CD8-positive, alpha-beta memory T cell (primary cell): Measurements from ENCODE around the gene LLCFC1. TPM values are rescaled to one million over a fixed set of nuclear protein-coding genes. Genes with fewer than 3 reads are reported as not detected.

ENCODE experiments used
- CTCF ChIA-PET: fragments of 350-600 bp; sonication (Branson Sonifier 250); formaldehyde crosslinking; loops from one replicate; lab custom pipeline; 2021; ENCODE audit warnings: antibody characterized with exemption; lab: Charles Lee
- POLR2A ChIA-PET: fragments of 350-600 bp; sonication (Branson Sonifier 250); formaldehyde crosslinking; loops from one replicate; lab custom pipeline; 2021; ENCODE audit warnings: antibody characterized with exemption; lab: Charles Lee
- DNase-seq, 5 donors: peaks; one replicate each; pipeline versions ENCODE4 v3.0.0 to v3.0.0-alpha.2; 2020 to 2022; ENCODE audit warnings: mixed read lengths in 1 of 5
- H3K27ac ChIP-seq: one replicate; pipeline ENCODE4 v1.7.0; 2013; ENCODE audit warnings: low read depth, mild to moderate bottlenecking, low read length, moderate library complexity
- H3K27me3 ChIP-seq: 2 replicates; pipeline ENCODE4 v1.7.0; 2013; ENCODE audit warnings: low read length, mild to moderate bottlenecking; ENCODE audit not compliant: insufficient read depth, poor library complexity, severe bottlenecking
- H3K36me3 ChIP-seq: 2 replicates; pipeline ENCODE4 v1.7.0; 2013; ENCODE audit warnings: mild to moderate bottlenecking, low read length, moderate library complexity; ENCODE audit not compliant: insufficient read depth
- H3K4me1 ChIP-seq: 2 replicates; pipeline ENCODE4 v1.7.0; 2013; ENCODE audit warnings: mild to moderate bottlenecking, low read length, moderate library complexity; ENCODE audit not compliant: insufficient read depth
- H3K4me3 ChIP-seq: 2 replicates; pipeline ENCODE4 v1.7.0; 2013; ENCODE audit warnings: mild to moderate bottlenecking, low read length
- H3K9me3 ChIP-seq: 2 replicates; pipeline ENCODE4 v1.7.0; 2013; ENCODE audit warnings: mild to moderate bottlenecking, low read length
- H3K27ac Mint-ChIP-seq, 8 donors: one replicate each; pipeline ENCODE4 v1.8.0; 2020 to 2021; ENCODE audit warnings: mixed read lengths in 8 of 8, mild to moderate bottlenecking in 6 of 8, inconsistent platforms in 3 of 8, moderate library complexity in 3 of 8
- H3K27me3 Mint-ChIP-seq, 2 donors: one replicate each; pipeline ENCODE4 v1.8.0; 2020 to 2021; ENCODE audit warnings: mixed read lengths in 2 of 2, mild to moderate bottlenecking in 1 of 2, moderate library complexity in 1 of 2
- H3K36me3 Mint-ChIP-seq, 3 donors: one replicate each; pipeline ENCODE4 v1.8.0; 2020 to 2021; ENCODE audit warnings: mixed read lengths in 3 of 3, inconsistent platforms in 1 of 3, mild to moderate bottlenecking in 1 of 3
- H3K4me1 Mint-ChIP-seq, 3 donors: one replicate each; pipeline ENCODE4 v1.8.0; 2020 to 2021; ENCODE audit warnings: mixed read lengths in 3 of 3, inconsistent platforms in 1 of 3, mild to moderate bottlenecking in 1 of 3
- H3K4me3 Mint-ChIP-seq, 7 donors: one replicate each; pipeline ENCODE4 v1.8.0; 2020 to 2021; ENCODE audit warnings: mixed read lengths in 7 of 7, mild to moderate bottlenecking in 6 of 7, moderate library complexity in 4 of 7, inconsistent platforms in 2 of 7
- H3K9me3 Mint-ChIP-seq, 5 donors: one replicate each; pipeline ENCODE4 v1.8.0; 2020 to 2022; ENCODE audit warnings: mixed read lengths in 5 of 5, mild to moderate bottlenecking in 3 of 5, moderate library complexity in 2 of 5, inconsistent platforms in 1 of 5
- polyA plus RNA-seq: library from polyadenylated mRNA; unstranded; fragments of 300-500 nt; fragmentation: Illumina TruSeq; gene quantifications from one replicate; pipeline ENCODE4 v1.2.3, GENCODE V29; 2021
- total RNA-seq, 2 experiments: library from RNA; stranded (reverse); gene quantifications; one replicate each; pipeline ENCODE4 v1.2.3, GENCODE V29; 2021

Gene LLCFC1
- total and polyA plus RNA-seq, 3 experiments from 2014 or later, result not detected

- no peak for DNase-seq
- no peaks in the 10 kb centered on the region for H3K9me3 Mint-ChIP-seq
- no peak overlapping the region for H3K27ac Mint-ChIP-seq
- H3K36me3 ChIP-seq, result no peaks in the 10 kb centered on the region
- H3K27me3 Mint-ChIP-seq, result peaks cover 0 to 12% of the 10 kb centered on the region in 2 donors
- H3K27ac ChIP-seq, result no peak overlapping the region
- H3K9me3 ChIP-seq, result no peaks in the 10 kb centered on the region
- no peaks in the 10 kb centered on the region for H3K27me3 ChIP-seq
- H3K4me3 Mint-ChIP-seq, result no peak overlapping the region
- no peaks in the 10 kb centered on the region for H3K36me3 Mint-ChIP-seq
- ChIA-PET CTCF (no interaction called here), POLR2A (no interaction called here)
- no peaks in the 10 kb centered on the region for H3K4me1 Mint-ChIP-seq
- H3K4me1 ChIP-seq, result no peaks in the 10 kb centered on the region
- H3K4me3 ChIP-seq, result no peak overlapping the region
Measured at GRCh38 chr7:142927085-142927745, 12.1 kb upstream of the LLCFC1 start.

DNA sequence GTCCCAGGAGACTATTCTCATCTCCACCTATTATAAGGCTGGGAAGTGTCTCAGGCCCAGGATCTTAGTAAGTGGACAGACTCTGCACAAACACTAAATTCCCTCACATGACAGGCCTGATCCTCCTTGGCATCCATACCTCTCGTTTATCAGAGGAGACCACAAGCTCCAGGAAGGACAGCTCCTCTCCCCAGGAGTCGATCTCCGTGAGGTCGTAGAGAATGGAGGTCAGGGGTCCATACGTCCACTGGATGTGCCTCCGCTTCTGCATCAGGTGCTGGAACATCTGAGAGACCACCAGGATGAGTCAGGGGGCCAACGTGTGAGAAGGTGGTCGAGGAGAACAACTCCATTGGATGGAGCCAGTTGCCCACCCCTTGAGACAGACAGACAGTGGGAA lies 11.3 kb upstream of the LLCFC1 start:
- CTCF ChIA-PET, result no interaction called here
- no peak for DNase-seq

GRCh38 chr7:142930126-142930730 lies 9.1 kb upstream of the LLCFC1 start:
- no peaks in the 10 kb centered on the region for H3K27me3 ChIP-seq
- no peaks in the 10 kb centered on the region for H3K4me1 Mint-ChIP-seq
- no peaks in the 10 kb centered on the region for H3K9me3 Mint-ChIP-seq
- H3K27me3 Mint-ChIP-seq, result peaks cover 6 to 16% of the 10 kb centered on the region in 2 donors
- no peak overlapping the region for H3K4me3 Mint-ChIP-seq
- H3K4me3 ChIP-seq, result no peak overlapping the region
- no peaks in the 10 kb centered on the region for H3K4me1 ChIP-seq
- no peaks in the 10 kb centered on the region for H3K36me3 ChIP-seq
- no peaks in the 10 kb centered on the region for H3K9me3 ChIP-seq
- H3K27ac Mint-ChIP-seq, result peak overlapping the region in 1 of 8 donors; percentile 78
- POLR2A ChIA-PET, result no interaction called here
- DNase-seq, result no peak
- H3K36me3 Mint-ChIP-seq, result no peaks in the 10 kb centered on the region
- no peak overlapping the region for H3K27ac ChIP-seq
- CTCF ChIA-PET, result no interaction called here

More for the DNA sequence above, 11.3 kb upstream of the LLCFC1 start:
- Histone ChIP-seq H3K4me3 (no peak overlapping the region), H3K36me3 (no peaks in the 10 kb centered on the region), H3K27me3 (no peaks in the 10 kb centered on the region), H3K9me3 (no peaks in the 10 kb centered on the region), H3K27ac (no peak overlapping the region), H3K4me1 (no peaks in the 10 kb centered on the region)
- POLR2A ChIA-PET, result no interaction called here
- no peaks in the 10 kb centered on the region for H3K9me3 Mint-ChIP-seq
- H3K27me3 Mint-ChIP-seq, result peaks cover 0 to 12% of the 10 kb centered on the region in 2 donors
- no peaks in the 10 kb centered on the region for H3K36me3 Mint-ChIP-seq
- H3K4me3 Mint-ChIP-seq, result no peak overlapping the region
- no peaks in the 10 kb centered on the region for H3K4me1 Mint-ChIP-seq
- no peak overlapping the region for H3K27ac Mint-ChIP-seq

GRCh38 chr7:142932386-142933091 lies 6.7 kb upstream of the LLCFC1 start:
- no peaks in the 10 kb centered on the region for H3K36me3 Mint-ChIP-seq
- H3K9me3 ChIP-seq, result no peaks in the 10 kb centered on the region
- H3K9me3 Mint-ChIP-seq, result no peaks in the 10 kb centered on the region
- H3K27me3 ChIP-seq, result no peaks in the 10 kb centered on the region
- no peaks in the 10 kb centered on the region for H3K4me1 ChIP-seq
- no peaks in the 10 kb centered on the region for H3K36me3 ChIP-seq
- ChIA-PET POLR2A (no interaction called here), CTCF (no interaction called here)
- no peaks in the 10 kb centered on the region for H3K4me1 Mint-ChIP-seq
- DNase-seq, result no peak
- H3K4me3 ChIP-seq, result no peak overlapping the region
- no peak overlapping the region for H3K27ac ChIP-seq
- H3K27ac Mint-ChIP-seq, result no peak overlapping the region
- H3K27me3 Mint-ChIP-seq, result peaks cover 13 to 15% of the 10 kb centered on the region in 2 donors
- H3K4me3 Mint-ChIP-seq, result no peak overlapping the region

DNA sequence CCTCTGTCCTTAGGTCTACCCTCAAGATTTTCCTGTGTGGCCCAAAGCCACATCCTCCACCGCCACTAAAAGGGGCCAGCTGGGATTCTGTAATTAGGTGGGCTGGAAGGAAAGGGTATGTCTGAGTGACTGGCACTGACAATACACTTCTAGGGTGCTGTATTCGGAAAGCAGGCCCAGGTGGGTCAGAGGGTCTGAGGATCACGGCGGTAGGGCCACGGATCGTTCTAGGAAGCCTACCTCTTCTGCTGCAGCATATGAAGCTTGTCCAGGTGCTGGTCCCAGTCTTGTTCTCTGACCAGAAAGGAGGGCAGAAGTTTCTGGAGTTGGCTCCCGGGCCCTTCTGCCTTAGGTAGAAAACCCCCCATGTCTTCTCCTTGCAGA lies 6.2 kb upstream of the LLCFC1 start:
- no peaks in the 10 kb centered on the region for H3K9me3 Mint-ChIP-seq
- no peak overlapping the region for H3K4me3 Mint-ChIP-seq
- no peak for DNase-seq
- H3K36me3 ChIP-seq, result no peaks in the 10 kb centered on the region
- H3K36me3 Mint-ChIP-seq, result no peaks in the 10 kb centered on the region
- no peaks in the 10 kb centered on the region for H3K4me1 Mint-ChIP-seq
- no peaks in the 10 kb centered on the region for H3K9me3 ChIP-seq
- no peaks in the 10 kb centered on the region for H3K4me1 ChIP-seq
- H3K4me3 ChIP-seq, result no peak overlapping the region
- no peaks in the 10 kb centered on the region for H3K27me3 ChIP-seq
- no peak overlapping the region for H3K27ac Mint-ChIP-seq
- CTCF ChIA-PET, result no interaction called here
- H3K27ac ChIP-seq, result no peak overlapping the region
- POLR2A ChIA-PET, result no interaction called here
- peaks cover 13 to 17% of the 10 kb centered on the region in 2 donors for H3K27me3 Mint-ChIP-seq

GRCh38 chr7:142933624-142934023 lies 5.7 kb upstream of the LLCFC1 start, which contains the start of gene TRPV5:
TRPV5 (minus strand) TSS chr7:142933746; CDS start chr7:142933459, 287 bp downstream.
- Histone ChIP-seq H3K4me1 (no peaks in the 10 kb centered on the region), H3K36me3 (no peaks in the 10 kb centered on the region), H3K27me3 (no peaks in the 10 kb centered on the region), H3K27ac (no peak within 1 kb of the TSS), H3K9me3 (no peaks in the 10 kb centered on the region), H3K4me3 (no peak within 1 kb of the TSS)
- Mint-ChIP-seq H3K9me3 (no peaks in the 10 kb centered on the region), H3K36me3 (no peaks in the 10 kb centered on the region), H3K27ac (no peak within 1 kb of the TSS), H3K27me3 (peaks cover 13 to 15% of the 10 kb centered on the region in 2 donors), H3K4me3 (no peak within 1 kb of the TSS), H3K4me1 (no peaks in the 10 kb centered on the region)
- ChIA-PET CTCF (no interaction called here), POLR2A (no interaction called here)
- DNase-seq, result no peak

DNA sequence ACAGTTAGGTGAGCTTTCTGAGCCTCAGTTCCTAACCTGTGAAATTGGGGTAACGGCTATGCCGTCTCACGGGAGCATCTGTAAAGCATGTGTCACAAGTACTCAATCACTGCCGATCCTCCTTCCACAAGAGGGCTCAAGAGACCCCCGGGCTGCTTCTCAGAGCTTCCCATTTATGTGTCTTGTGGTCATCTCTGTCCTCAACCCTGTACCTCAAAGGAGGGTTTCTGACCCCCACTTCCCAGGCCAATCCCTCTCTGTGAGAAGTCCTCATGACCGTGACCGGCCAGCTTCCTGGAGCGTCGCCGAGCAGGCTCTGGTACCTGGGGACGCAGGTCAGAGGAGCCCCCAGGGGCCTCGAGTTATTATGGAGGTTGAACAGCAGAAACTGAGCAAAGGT lies 5.2 kb upstream of the LLCFC1 start:
- Mint-ChIP-seq H3K36me3 (no peaks in the 10 kb centered on the region), H3K9me3 (no peaks in the 10 kb centered on the region), H3K27me3 (peaks cover 13% of the 10 kb centered on the region in 2 donors), H3K27ac (no peak overlapping the region), H3K4me3 (no peak overlapping the region), H3K4me1 (no peaks in the 10 kb centered on the region)
- ChIA-PET CTCF (no interaction called here), POLR2A (no interaction called here)
- H3K27me3 ChIP-seq, result no peaks in the 10 kb centered on the region
- H3K4me1 ChIP-seq, result no peaks in the 10 kb centered on the region
- no peak overlapping the region for H3K4me3 ChIP-seq
- no peak for DNase-seq
- H3K9me3 ChIP-seq, result no peaks in the 10 kb centered on the region
- no peak overlapping the region for H3K27ac ChIP-seq
- no peaks in the 10 kb centered on the region for H3K36me3 ChIP-seq

DNA sequence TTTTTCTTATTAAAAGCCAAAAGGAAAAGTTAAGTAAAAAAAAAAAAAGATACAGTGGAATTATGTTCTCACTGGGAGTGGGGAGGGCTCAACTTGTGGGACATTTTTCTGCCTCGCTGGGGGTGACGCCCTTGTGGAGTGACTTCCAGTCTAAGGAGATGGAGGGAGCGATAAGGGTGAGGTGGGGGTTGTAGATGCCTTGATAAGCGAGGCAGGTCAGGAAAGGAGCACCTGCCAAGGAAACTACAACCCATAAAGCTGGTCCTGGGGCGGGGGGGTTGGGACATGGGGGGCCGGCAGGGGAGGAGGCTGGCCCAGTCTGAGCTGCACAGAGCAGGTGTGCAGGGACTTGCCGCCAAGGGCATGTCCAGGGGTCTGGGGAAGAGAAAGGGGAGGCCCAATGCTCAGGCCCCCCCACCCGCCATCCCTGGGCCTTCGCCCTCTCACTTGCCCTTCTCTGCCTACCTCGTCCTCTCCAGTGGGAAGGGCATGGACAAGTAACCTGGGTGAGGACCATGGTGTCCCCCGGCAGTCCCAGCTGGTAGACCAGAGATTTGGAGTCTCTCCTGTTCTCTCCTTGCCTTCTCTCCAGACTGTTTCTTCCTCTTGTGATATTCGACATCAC lies 3.2 kb upstream of the LLCFC1 start:
- Mint-ChIP-seq H3K36me3 (no peaks in the 10 kb centered on the region), H3K27me3 (peaks cover 13 to 15% of the 10 kb centered on the region in 2 donors), H3K27ac (no peak overlapping the region), H3K4me1 (no peaks in the 10 kb centered on the region), H3K9me3 (no peaks in the 10 kb centered on the region), H3K4me3 (no peak overlapping the region)
- Histone ChIP-seq H3K36me3 (no peaks in the 10 kb centered on the region), H3K4me1 (no peaks in the 10 kb centered on the region), H3K4me3 (no peak overlapping the region), H3K9me3 (no peaks in the 10 kb centered on the region), H3K27me3 (no peaks in the 10 kb centered on the region), H3K27ac (no peak overlapping the region)
- ChIA-PET POLR2A (no interaction called here), CTCF (no interaction called here)
- no peak for DNase-seq
